Gastrocnemius medialis (tissue), 4 donors: ENCODE results near the gene PP2D1.

Source experiments
- CTCF ChIP-seq, 5 experiments: fragments of 450-650 bp in 3 of 5; fragments of 200-600 bp in 2 of 5; sonication (generic) in 2 of 5; IDR thresholded peaks in 4 of 5; conservative IDR thresholded peaks in 1 of 5; 1 replicate in 4 of 5; 2 replicates in 1 of 5; pipeline ENCODE4 v1.5.1; 2016 to 2019; ENCODE audit warnings: antibody characterized with exemption in 5 of 5, mild to moderate bottlenecking in 3 of 5, moderate library complexity in 3 of 5
- POLR2A ChIP-seq, 2 donors: fragments of 450-650 bp; IDR thresholded peaks; one replicate each; pipeline ENCODE4 v1.6.1; 2017; ENCODE audit warnings: antibody characterized with exemption in 2 of 2, mild to moderate bottlenecking in 2 of 2, moderate library complexity in 2 of 2

- TF ChIP-seq POLR2A (IDR thresholded peaks at IDR 0.05) (no peak), CTCF (IDR thresholded peaks at IDR 0.05 in 4 of 5, conservative IDR thresholded peaks at IDR 0.05 in 1 of 5) (no peak)
Measured at GRCh38 chr3:20015525-20015924, 3.5 kb upstream of the PP2D1 start.
